Suppressor macrophage (primary cell): ENCODE measurements around the gene CRELD2.

Experiments
- DNase-seq, 4 experiments: peaks; one replicate each; pipeline ENCODE4 v3.0.0-alpha.2; 2020 to 2022

CRELD2 gene

DNA sequence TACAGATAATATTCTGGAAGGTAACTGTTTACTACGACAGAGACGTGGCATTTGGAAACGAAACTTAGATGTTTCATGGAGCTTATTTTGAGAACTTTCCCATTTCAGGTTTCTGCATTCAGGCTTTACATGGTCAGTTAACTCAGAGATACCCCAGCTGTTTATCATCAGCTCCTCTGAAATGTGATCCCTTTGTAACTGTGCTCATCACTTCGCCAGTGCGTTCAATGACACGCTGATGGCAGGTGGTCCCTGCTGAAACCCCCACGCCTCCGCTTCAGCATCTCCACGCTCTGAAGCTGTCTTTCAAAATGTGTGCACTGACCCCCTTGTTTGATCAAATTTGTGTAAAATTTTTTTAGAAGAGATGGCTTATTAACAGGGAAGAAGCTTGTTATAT, 30.7 kb upstream of the CRELD2 start:
- DNase-seq: no peak

DNA sequence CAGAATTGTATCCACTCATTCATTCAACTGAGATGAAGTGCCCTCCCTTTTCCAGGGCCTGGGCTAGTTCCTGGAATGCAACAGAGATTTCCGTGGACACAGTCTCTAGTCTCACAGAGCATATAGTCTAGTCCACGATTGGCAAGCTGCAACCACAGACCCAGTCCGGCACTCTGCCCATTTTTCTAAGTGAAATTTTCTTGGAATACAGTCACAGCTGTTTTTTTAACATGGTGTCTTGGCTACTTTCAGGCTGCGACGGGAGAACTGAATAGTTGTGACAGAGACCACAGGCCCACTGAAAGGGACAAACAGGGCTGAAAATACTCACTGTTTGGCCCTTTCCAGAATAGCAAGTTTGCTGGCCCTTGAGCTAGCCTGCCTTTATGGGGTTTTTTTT, 29.4 kb upstream of the CRELD2 start:
- no peak for DNase-seq

DNA sequence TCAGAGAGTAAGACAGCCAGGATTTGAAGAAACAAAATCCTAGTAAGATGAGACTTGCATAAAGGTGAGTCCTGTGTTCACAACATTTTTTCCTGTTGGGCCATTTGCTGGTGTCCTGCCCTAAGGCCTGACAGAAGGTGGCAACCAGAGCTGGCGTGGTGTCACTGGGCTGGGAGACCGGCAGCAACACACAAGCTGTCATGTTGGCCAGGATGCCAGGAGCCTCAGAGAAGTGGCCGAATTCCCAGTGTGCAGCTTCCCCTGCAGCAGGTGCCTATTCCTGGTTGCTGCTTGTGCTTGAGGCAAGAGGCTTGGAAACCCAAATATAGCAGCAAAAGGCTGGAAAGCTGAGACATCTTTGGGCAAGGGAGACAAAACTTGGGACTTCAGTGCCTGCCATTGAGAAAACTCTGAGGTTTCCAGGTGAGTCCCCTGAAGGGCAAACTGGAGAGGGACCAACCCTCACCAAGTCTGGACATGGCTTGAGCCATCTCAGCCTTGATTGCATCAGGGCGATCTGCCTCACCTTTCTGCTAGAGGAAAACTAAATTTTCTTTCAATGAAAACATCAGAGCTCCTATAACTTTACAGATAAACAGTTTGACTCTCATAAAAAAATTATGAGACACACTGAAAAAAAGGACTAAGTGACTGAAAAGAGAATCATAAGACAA, 26.1 kb upstream of the CRELD2 start:
- no peak for DNase-seq

DNA sequence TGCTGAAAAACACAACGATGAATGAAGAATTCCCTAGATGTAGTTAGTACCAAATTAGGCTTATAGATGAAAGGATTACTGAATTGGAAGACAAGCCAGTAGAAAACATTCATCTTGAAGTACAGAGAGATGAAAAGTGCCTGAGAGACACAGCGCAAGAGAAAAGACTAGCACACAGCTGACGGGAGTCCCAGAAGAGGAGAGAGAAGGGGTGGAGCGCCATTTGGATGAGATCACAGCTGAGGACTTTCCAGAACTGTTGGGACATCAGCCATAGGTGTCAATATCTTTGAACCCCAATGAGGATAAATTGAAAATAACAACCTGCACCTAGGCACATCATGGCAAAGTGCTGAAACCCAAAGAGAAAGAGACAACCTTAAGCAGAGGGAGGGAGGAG, 25.4 kb upstream of the CRELD2 start:
- DNase-seq: no peak

DNA sequence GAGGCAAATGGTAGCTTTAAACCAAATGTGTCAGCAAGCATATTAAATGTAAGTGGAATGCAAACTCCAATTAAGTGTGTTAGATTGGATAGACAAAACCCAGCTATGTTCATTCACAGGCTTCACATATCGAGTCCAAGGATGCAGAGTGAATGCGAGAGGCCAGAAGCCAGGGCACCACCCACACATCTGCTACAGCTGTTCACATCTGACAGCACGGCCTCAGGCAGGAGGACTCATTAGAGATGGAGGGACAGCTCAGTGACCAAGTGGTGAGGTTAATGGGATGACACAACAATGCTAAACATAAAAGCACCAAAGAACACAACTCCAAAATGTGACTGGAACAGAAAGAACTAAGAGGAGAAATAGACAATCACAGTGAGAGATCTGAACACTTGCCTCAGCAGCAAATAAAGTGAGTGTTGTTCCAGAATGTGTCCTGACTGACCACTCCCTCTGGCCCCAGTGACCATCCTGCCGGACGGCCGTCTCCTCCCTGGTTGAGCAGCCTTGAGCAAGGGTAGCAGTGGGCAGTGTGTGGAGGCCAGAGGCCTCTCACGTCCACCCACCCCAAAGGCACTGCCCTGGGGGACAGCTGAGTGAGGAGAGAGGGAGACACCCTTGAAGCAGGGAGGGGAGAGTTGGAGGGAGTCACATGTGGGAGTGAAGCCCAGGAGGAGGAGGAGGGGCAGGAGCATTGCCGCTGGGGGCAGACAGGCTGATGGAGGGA, 23.9 kb upstream of the CRELD2 start:
- no peak for DNase-seq

DNA sequence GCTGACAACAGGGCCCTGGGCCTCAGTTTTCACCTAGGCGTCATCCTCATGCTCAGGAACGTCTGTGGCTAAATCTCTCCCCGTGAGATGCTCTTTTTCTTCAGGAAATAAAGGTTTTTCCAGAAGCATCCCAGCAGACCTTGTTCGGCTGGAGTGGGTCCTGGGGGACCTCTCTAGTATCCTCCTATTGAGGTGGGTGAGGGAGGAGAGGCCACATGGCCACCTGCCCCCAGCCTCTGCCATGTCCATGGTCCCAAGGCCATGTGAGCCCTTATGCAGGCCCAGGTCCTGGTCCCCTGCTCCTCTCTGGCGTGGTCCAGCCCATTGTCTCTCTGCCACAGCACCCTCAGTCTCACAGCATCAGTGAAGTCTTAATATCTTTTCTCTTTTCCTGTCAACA, 22.2 kb upstream of the CRELD2 start:
- DNase-seq: no peak

DNA sequence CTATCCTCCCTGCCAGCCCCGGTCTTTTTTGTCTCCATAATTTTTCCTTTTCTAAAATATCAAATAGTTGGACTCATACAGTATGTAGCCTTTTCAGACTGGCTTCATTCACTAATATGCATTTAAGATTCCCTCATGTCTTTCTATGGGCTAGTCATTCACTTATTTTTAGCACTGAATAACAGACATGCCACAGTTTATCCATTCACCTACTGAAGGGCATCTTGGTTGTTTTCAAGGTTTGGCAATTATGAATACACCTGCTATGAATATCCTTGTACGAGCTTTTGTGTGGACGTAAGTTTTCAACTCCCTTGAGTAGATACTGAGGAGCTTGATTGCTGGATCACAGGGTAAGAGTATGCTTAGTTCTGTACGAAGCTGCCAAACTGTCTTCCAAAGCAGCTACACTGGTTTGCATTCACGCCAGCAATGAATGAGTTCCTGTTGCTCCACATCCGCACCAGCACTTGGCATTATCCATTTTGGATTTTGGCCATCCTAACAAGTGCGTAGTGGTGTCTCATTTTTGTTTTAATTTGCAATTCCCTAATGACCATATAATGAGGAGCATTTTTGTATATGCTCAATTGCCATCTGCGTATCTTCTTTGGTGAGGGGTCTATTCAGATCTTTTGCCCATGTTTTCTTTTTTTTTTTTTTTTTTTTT, 21.3 kb upstream of the CRELD2 start:
- DNase-seq: no peak

DNA sequence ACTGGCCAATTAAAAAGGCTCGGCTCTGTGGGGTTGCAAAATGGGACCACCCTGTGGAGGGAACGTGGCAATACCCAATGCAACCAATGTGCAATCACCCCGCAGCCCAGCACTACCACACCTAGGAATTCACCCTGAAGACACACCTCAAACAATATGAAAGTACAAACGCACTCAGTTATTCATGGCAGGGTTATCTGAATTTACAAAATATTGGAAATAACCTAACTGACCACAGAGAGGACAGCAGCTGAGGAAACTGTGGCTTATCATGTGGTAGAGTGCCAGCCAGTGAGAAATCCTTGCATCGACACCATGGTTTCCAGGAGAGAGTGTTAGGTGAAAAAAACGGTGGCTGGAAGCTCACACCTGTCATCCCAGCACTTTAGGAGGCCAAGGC, 18.9 kb upstream of the CRELD2 start:
- no peak for DNase-seq

DNA sequence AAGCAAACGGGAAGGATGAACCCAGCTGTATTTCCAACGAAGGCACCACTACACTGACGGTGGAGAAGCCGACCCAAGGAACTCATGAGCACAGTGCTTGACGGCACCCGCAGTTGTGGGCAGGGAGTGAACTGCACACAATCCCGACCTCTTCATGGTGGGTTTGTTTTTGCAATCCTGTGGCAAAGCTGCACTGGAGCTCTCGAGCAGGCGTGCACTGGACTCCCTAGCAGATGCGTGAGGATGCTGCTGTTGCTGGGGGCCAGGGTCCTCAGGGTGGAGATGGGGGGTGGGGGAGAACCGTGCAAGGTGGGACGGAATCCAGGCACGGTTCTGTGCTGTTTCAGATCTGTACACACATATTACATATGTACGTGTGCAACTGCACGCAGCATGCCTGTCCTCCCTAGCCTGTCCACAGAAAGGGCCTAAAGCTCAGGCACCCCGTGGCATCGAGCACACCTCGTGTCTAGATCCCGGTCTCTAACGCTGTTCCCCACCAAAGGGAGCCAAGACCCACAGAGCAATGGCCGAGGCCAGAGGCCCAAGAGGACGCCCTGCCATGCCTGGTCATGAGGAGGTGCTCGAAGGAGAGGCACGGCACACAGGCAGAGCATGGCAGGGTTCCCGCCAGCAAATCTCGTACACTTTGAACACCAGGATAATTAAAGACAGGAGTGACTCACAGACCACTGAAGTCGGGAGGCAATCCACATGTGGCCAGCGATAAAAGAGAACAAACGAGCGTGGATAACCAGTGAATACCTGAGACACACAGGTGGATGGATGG, 17.8 kb upstream of the CRELD2 start:
- no peak for DNase-seq

DNA sequence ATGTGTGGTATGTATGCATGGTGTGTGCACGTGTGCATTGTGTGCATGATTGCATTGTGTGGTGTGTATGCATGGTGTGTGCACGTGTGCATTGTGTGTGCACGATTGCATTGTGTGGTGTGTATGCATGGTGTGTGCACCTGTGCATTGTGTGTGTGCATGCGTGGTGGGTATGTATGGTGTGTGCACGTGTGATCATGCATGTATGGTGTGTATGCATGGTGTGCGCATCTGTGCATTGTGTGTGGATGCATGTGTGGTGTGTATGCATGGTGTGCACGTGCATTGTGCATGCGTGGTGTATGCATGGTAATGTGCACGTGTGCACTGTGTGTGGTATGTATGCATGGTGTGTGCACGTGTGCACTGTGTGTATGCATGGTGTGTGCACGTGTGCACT, 17.0 kb upstream of the CRELD2 start:
- DNase-seq: no peak

DNA sequence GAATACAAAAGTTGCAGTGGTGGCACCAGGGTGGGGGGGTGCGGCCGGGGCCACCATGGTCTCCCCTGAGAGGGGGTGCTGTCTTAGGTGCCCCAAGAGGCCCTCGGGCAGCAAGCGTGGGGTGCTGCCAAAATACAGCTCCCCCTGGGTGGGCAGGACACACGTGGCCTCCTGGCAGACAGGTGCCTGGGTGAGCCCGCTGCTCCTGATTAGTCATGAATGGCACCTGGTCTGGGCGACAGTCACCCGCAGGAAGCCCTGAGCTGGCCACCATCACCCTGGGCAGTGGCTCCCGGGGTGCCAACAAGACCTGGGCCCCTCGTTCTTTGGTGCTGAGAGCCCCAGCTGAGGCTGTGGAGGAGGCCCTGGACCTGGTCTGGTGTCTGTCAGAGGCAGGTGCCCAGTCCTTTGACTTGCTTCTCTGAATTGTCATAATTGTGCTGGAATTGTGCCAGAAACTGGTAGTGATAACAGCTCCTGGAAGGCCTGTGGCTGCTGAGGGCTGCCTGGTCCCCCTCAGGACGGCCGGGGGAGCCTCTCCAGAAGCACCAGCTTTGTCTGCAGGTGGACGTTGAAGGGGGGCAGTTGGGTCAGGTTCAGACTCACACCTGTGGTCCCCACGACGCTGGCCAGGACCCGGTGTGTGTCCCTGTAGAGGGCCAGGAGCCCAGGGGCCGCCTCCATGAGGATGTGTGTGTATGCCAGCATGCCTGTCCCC, 15.0 kb upstream of the CRELD2 start:
- no peak for DNase-seq

DNA sequence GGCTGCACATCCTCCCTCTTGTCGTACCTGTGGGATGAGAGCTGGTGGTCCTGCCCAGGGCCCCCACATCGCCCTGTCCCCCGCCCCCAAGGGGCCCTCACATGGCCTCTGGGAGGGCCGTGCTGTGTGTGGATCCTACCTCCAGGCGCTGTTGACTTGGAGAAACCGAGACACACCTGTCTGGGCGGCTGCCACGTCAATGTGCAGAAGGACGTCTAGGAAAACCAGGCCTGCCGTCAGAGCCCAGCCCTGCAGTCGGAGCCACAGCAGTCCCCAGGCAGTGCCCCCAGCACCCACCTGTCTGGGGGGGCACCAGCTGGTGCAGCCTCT, 14.4 kb upstream of the CRELD2 start:
- no peak for DNase-seq

DNA sequence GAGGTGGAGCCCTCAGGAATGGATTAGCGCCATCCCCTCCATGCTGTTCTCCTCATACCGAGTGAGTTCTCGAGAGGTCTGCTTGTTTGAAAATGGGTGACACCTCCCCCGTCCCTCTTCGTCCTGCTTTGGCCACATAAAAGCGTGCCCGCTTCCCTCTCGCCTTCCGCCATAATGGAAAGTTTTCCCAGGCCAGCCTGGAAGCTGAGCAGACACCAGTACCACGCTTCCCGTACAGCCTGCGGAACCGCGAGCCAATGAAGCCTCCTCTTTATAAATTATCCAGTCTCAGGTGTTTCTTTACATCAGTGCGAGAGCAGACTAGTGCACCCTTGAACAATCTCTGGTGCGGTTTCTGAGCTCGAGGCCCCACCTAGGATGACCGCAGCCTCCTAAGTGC, 13.0 kb upstream of the CRELD2 start:
- DNase-seq: no peak

DNA sequence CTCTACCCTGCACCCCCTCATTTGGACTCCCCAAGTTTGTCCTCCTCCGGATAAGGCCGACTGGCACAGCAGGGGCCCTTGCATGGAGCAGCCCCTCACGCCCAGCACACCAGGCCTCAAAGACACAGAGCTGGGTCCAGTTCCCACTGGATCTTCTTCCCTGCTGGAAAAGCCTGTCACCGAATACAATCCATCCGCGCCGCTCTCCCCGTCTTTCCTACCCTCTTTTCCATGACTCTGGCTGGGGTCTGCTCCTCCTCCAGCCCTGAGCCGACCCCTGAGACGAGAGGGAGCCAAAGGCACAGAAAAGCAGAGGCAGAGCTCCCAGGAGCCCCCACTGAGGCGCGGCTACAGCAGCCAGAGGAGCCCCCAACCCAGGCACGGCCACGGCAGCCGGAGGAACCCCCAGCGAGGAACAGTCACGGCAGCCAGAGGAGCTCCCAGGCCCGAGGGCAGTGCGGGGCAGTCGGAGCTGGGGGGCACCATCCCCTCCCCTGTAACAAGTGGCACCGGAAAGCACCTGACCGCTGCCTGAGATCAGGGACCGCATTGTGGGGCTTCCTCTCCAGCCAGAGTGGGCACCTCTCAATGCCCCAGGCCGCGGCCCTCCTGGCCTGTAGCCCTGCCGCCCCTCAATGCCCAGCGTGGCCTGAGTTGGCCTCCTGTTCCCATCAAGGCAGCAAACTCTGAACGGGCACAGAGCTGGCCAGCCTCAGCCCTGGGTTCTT, 12.2 kb upstream of the CRELD2 start:
- no peak for DNase-seq

DNA sequence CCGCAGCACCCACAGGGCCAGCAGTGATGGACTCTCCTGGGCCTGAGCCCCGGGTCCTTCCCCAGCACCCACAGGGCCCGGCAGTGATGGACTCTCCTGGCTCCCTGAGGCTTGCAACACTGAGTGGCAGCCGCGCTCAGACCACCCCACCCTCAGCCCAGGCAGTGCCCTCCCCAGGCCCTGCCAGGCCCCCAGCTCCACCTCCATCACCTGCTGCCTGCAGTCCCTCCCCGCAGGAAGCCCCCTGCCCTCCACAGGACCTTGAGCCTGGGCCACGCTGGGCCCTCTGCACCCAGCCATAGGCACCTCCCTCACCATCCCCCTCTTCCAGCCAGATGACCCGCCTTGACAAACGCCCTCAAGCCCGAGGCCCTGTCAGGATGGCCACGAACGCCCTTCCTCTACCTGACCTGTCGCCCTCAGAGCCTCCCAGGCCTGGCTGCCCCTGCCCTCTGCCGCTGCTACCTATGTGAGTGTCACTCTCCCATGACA, 11.6 kb upstream of the CRELD2 start:
- no peak for DNase-seq

DNA sequence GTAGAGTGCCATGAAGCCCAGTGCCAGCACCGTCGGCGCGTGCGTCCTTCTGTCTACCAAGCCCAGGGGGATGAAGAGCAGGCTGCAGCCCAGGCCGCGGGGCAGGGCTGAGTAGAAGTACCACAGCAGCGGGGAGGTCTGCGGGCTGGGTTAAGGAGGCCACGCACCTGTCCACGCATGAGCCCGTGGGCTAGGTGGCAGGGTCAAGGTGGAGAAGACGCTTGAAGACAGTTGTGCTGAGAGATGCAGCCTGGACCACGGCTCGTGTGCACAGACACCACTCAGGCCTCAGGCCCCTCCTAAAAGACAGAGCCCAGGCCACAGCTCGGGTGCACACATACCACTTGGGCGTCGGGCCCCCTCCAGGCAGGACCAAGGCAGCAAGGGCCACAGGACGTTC, 10.6 kb upstream of the CRELD2 start:
- DNase-seq: no peak

DNA sequence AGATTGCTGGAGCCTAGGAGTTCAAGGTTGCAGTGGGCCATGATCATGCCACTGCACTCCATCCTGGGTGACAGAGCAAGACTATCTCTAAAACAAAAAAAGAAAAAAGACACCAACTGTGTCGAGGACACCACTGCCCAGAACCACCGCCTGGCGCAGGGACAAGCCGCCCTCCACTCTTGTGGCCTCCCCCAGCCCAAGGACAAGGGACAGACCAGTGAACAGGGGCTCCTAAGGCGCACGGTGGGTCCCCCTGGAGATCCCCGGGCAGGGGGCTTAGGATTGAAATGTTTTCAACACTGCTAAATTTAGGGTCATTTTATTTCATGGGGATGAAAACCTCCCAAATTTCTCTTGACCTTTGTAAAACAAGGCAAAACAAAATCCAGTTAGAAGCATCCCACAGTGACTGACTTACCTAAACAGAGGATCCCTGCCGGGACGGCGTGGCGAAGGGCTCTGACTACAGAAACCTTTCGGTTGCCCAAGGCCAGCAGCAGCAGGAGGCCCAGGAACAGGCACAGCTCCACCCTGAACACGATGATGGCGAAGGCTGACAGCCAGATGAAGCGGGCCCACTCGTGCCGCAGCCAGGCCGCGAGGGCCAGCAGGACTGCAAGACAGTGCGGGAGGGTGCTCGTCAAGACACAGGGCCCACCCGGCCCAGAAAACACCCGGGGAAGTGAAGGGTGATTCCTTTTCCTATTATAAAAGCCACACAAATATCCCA, 8.8 kb upstream of the CRELD2 start:
- DNase-seq: no peak

DNA sequence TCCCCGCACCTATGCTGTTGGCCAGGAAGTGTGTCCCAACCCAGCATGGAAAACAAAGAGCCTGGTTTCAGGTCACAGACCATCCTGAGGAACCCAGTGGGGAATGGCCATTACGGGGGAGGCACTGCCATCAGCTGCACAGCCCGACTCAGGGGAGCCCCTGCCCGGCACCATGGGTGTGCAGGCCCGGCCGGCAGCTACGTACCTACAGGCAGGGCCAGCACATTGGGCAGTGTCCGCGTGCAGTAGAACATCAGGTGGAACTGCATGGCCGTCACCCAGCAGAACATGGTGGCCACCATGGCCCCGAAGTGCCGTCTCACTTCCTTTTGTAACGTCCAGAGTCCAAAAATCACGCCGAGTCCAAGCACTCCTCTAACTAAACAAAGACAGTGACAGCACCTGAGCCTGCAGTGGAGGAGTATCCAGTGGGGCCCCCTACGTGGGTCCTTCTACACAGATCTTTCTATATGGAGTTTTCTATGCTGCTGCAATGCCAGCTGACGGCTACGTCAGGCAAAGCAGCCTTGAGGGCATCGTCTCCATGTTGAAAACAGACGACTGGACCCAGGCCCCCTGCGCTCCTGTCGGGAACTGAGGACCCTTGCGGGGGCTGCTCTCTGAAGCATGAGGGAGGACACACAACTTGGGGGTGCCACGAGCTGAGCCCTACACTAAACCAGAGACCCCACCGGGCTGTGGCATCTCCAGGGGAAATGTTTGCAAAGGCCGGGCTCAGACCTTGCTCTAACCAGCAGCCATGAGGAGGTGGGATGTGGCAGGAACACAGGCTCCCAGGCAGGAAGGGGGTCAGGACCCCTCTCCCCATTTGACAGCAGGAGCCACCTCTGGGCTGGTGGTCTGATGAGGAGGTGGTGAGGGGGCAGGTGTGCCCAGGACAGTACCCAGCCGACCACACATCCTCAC, 7.9 kb upstream of the CRELD2 start:
- no peak for DNase-seq

DNA sequence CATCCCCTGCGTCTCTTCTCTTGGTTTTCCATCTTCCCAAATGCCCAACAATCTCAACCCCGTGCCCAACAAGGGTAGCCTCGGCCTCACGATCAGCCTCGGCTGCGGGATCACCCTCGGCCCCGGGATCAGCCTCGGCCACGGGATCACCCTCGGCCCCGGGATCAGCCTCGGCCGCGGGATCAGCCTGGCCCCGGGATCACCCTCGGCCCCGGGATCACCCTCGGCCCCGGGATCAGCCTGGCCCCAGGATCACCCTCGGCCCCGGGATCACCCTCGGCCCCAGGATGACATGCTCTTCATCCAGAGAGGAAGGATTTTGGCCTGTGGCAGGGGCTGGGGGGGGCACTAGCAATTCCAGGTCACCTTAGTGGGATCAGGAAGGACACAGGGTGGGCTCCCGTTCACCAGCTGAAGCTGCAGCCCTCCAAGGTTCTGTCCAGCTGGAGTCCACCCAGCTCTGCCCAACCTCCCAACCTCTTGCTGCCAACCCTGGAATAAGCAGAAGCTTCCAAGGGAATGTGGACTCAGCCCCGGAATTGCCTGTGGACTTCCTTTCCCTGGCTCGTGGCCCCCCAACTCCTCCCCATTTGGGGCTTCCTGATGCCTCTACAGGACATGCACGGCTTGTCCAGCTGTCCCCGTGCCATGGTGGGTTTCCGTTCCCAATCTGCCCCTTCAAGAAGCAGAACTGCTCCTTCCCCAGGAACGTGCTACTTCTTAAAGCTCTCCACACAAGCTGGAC, 6.4 kb upstream of the CRELD2 start:
- no peak for DNase-seq
